ENCODE data around the gene MLLT10.

DNA sequence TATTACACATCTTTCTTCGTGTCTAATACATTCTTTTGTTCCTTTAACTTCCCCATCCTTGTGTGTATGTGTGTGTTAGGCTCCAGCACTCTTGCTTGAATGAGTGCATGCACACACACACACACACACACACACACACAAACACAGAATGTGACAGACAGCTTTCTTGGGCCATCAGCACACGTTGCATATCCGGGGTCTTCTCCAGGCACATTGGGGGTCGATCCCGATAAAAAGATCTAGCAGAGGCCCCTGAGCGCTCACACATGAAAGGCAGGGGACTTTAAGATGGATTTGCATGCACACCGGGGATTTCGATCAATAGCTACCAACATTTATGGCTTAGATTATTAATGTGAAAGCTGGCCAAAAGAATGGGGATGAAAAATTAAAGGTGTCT lies 13.1 kb upstream of the MLLT10 start:
- TF ChIP-seq CTCF (IDR thresholded peaks at IDR 0.05) = no peak
- TF ChIP-seq POLR2AphosphoS5 (IDR thresholded peaks at IDR 0.05) = no peak
